SK-MEL-5 (cell line): ENCODE data around the gene XAGE1A. TPM values are rescaled to one million over a fixed set of nuclear protein-coding genes. Genes with fewer than 3 reads are reported as not detected.
"Not testable (repeated sequence)": the region's sequence is repeated elsewhere in the genome, so short reads cannot be mapped to it uniquely, and the experiment has no call there.

Experiments used
- DNase-seq: peaks from one replicate; pipeline ENCODE4 v3.0.0-alpha.2; 2016; ENCODE audit warnings: low read depth, low spot score
- in situ Hi-C: cut with HindIII; loops from 2 replicates; pipeline ENCODE4 v1.10.0; 2016; ENCODE audit warnings: low sequenced_read_pairs, high pct_unique_total_duplicates, low pct_unique_long_range_greater_than_20kb
- polyA plus RNA-seq, 2 experiments: library from polyadenylated mRNA; depleted of rRNA; stranded (reverse); fragments of >200 nt; gene quantifications; 2 replicates each; pipeline ENCODE4 v1.2.3, GENCODE V29; 2015
- total RNA-seq: library from RNA; depleted of rRNA; stranded (reverse); fragments of >200 nt; shearing (Covaris generic); gene quantifications from 2 replicates; pipeline ENCODE4 v1.2.3, GENCODE V29; 2014; rRNA removed

XAGE1A gene, protein sequence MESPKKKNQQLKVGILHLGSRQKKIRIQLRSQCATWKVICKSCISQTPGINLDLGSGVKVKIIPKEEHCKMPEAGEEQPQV
- total RNA-seq, result 17.0 TPM in 1 of 2 replicates, not detected in the other
- 6.8 and 8.0 TPM in 2 replicates for polyA plus RNA-seq (2015; cell fraction: cytosol; rRNA removed)
- not detected in 2 replicates for polyA plus RNA-seq (2015; cell fraction: nucleus; rRNA removed)

DNA sequence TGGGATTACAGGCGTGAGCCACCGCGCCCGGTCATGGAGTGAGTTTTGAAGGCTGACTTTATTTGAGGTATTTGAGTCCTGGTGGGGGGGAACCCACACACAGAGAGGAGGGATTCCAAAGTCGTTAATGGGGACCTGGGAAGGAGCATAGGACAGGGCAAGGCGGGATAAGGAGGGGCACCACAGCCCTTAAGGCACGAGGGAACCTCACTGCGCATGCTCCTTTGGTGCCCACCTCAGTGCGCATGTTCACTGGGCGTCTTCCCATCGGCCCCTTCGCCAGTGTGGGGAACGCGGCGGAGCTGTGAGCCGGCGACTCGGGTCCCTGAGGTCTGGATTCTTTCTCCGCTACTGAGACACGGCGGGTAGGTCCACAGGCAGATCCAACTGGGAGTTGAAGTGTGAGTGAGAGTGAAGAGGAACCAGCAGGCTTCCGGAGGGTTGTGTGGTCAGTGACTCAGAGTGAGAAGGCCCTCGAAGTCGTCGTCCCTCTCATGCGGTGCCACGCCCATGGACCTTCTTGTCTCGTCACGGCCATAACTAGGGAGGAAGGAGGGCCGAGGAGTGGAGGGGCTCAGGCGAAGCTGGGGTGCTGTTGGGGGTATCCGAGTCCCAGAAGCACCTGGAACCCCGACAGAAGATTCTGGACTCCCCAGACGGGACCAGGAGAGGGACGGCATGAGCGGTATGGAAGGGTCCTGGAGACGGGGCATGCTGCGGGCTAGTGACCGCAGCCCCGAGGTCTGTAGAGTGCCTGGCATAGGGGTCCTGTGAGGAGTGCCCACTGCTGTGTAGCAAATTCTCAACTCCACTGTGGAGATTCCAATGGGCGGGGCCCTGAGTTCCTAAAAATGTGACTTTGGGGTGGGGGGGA lies at the start of gene XAGE1A:
Gene XAGE1A (plus strand): TSS at position 264 of the 874 bp plus-strand sequence. CDS start 1,554 bp downstream, outside the sequence.
- in situ Hi-C loops, DNase-seq: not testable (repeated sequence)

DNA sequence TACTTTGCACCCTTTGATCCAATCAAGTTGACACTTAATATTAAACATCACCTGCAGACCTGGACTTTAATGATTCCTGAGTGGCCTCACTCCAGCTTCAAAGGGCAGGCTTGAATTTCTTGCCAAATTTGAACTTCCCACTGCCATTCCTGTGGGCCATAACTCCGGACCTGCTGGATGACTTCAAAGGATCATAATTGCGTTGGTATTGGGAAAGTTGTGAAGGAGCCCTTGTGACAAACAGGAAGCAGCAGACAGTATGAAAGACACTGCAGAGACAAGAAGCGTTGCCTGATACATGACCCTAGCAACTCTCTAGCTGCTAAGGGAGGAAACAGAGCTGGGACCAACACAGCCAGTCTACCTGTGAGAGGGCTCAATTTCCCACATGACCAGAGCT lies 43.6 kb upstream of the XAGE1A start:
- DNase-seq, in situ Hi-C loops: not testable (repeated sequence)

DNA sequence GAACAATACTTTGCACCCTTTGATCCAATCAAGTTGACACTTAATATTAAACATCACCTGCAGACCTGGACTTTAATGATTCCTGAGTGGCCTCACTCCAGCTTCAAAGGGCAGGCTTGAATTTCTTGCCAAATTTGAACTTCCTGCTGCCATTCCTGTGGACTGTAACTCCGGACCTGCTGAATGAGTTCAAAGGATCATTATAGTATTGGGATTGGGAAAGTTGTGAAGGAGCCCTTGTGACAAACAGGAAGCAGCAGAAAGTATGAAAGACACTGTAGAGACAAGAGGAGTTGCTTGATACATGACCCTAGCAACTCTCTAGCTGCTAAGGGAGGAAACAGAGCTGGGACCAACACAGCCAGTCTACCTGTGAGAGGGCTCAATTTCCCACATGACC lies 24.3 kb upstream of the XAGE1A start:
- in situ Hi-C loops, result not testable (repeated sequence)
- peak; percentile 0 for DNase-seq

DNA sequence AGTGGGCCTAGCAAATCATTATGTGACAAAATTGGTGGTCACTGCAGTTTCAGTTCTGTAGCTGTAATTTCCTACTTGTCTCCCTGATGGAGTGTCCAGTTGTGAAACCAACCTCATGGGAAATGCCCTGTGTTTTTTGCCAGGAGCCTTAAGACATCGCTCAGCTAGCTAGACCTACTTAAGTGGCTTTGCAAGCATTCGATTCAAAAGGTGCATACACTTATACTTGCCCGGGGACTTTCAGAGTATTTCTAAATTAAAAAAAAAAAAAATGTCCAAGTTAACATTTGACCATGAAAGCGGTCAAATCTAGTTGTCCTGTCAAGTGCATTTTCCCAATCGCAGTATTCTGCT lies 788 bp downstream of the XAGE1A start:
- DNase-seq, in situ Hi-C loops: not testable (repeated sequence)

DNA sequence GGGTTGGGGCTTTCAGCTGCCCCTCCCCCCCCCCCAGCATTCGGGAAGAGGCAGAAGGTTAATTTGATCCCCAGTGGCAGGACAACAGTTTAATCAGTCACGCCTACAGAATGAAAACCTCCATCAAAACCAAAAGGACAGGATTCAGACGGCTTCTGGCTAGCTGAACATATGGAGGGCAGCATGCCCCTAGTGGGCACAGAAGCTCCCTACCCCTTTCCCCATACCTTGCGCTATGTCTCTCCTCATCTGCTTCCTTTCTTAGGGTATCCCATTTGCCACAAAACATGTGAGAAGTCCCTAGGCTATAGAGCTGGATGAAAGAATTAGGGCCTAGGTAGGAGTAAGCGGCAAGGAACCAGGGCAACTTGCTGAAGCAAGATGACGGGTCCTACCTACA lies 5.8 kb downstream of the XAGE1A start:
- in situ Hi-C loops, DNase-seq: not testable (repeated sequence)

DNA sequence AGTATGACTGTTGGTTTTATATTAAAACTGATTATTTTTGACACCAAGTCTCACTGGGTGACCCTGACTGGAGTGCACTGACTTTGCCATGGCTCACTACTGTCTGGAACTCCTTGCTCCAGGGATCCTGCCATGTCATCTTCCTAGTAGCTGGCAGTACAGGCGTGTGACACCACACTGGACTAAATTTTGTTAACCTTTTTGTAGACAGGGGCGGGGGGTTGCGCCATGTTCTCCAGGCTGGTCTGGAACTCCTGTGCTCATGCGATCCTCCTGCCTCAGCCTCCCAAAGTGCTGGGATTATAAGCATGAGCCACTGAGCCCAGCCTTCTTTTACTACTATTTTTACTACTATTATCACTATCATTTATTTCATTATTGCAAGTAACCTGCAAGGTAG lies 8.9 kb downstream of the XAGE1A start:
- in situ Hi-C loops, result no loop called here
- no peak for DNase-seq

DNA sequence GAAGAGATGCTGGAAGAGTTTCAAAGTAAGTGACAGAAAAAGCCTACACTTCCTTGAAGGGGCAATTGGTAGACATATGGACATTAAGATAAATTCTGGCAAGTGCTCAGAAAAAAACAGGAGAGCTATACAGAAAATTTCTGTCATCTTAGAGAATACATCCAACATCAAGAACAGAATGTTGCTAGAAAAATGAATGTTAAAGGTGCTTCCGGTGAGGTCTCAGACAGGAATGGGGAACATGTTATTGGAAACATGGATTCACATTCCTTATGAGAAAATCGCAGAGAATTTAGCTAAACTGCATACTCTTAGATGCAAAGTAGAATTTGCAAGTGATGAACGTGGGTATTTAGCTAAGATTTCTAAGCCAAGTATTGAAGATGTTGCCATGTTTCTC lies 11.7 kb downstream of the XAGE1A start:
- in situ Hi-C loops, result no loop called here
- DNase-seq, result no peak

DNA sequence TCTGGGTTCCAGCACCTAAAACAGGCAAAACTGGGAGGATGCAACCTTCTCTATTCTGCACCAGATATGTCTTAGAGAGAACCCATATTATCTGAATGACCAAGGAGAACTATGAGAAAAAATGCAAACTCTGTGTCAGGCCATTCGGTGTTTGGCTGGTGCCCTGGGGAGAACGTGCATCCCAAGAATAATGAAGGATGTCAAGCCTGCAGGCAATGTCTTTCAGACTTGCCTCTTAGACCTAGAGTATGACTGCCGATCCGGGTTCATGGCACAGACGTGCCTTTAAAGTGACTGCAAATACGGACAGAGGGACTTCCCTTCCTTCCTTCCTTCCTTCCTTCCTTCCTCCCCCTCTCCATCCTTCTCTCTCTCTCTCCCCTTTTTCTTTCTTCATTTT lies 14.3 kb downstream of the XAGE1A start:
- no peak for DNase-seq
- in situ Hi-C loops, result no loop called here

DNA sequence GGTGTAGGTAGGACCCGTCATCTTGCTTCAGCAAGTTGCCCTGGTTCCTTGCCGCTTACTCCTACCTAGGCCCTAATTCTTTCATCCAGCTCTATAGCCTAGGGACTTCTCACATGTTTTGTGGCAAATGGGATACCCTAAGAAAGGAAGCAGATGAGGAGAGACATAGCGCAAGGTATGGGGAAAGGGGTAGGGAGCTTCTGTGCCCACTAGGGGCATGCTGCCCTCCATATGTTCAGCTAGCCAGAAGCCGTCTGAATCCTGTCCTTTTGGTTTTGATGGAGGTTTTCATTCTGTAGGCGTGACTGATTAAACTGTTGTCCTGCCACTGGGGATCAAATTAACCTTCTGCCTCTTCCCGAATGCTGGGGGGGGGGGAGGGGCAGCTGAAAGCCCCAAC lies 15.5 kb downstream of the XAGE1A start:
- in situ Hi-C loops, DNase-seq: not testable (repeated sequence)

DNA sequence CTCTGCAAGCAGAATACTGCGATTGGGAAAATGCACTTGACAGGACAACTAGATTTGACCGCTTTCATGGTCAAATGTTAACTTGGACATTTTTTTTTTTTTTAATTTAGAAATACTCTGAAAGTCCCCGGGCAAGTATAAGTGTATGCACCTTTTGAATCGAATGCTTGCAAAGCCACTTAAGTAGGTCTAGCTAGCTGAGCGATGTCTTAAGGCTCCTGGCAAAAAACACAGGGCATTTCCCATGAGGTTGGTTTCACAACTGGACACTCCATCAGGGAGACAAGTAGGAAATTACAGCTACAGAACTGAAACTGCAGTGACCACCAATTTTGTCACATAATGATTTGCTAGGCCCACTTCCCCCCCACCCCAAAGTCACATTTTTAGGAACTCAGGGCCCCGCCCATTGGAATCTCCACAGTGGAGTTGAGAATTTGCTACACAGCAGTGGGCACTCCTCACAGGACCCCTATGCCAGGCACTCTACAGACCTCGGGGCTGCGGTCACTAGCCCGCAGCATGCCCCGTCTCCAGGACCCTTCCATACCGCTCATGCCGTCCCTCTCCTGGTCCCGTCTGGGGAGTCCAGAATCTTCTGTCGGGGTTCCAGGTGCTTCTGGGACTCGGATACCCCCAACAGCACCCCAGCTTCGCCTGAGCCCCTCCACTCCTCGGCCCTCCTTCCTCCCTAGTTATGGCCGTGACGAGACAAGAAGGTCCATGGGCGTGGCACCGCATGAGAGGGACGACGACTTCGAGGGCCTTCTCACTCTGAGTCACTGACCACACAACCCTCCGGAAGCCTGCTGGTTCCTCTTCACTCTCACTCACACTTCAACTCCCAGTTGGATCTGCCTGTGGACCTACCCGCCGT lies 20.7 kb downstream of the XAGE1A start:
- DNase-seq, in situ Hi-C loops: not testable (repeated sequence)

DNA sequence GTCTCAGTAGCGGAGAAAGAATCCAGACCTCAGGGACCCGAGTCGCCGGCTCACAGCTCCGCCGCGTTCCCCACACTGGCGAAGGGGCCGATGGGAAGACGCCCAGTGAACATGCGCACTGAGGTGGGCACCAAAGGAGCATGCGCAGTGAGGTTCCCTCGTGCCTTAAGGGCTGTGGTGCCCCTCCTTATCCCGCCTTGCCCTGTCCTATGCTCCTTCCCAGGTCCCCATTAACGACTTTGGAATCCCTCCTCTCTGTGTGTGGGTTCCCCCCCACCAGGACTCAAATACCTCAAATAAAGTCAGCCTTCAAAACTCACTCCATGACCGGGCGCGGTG lies 21.3 kb downstream of the XAGE1A start, which contains the start of gene XAGE1B:
Gene XAGE1B (minus strand): TSS at position 77 of the 339 bp plus-strand sequence. CDS start 1,536 bp downstream, outside the sequence.
- DNase-seq, in situ Hi-C loops: not testable (repeated sequence)

DNA sequence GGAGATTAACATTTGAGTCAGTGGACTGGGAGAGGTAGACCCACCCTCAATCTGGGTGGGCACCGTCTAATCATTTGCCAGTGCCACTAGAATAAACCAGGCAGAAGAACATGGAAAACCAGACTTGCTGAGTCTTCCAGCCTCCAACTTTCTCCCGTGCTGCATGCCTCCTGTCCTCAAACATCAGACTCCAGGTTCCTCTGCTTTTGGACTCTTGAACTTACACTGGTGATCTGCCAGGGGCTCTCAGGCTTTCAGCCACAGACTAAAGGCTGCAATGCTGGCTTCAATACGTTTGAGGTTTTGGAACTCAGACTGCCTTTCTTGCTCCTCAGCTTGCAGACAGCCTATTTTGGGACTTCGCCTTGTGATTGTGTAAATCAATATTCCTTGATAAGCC lies 45.4 kb downstream of the XAGE1A start:
- in situ Hi-C loops, DNase-seq: not testable (repeated sequence)

DNA sequence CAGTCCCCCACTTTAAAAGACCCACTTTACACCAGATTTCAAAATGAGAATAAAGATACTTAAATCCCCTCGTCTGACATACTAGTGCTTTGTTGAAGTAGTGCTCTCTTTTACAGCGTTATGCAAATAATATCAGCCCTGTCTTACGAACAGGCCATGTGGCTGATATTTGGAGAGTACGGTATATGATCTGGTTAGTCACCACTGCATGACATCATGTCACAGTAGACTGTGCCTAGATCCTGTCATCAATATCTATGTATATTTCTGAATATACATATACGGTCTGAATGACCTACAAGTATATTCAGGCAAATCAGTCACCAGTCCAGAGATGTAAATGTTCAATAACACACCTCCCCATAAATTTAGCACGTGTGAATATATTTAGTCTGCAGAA lies 46.7 kb downstream of the XAGE1A start:
- in situ Hi-C loops, result no loop called here
- DNase-seq, result no peak

DNA sequence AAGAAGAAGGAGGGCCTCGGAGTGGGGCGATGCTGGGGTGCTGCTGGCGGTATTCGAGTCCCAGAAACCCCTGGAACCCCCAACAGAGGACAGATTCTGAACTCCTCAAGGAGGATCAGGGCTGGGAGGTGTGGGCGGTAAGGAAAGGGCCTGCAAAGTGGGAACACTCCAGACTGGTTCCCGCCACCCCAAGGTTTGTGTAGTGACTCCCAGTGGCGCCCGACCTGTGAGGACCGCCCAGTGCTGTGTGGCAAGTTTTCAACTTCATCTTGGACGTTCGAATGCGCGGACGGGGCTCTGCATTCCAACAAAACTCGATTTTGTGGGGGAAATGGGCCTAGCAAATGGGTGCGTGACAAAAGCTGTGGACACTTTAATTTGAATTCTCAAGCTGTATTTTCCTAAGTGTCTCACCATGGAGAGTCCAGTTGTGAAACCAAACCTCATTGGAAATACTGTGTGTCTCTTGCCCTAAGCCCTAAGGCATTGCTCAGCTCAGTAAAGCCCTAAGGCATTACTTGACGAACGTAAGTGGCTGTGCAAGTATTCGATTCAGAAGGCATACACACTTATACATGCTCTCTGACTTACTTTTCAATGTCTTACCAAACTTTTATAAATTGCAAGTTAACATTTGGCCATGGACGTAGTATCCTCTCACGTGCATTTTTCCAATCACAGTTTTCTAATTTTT lies 48.7 kb downstream of the XAGE1A start:
- in situ Hi-C loops, result no loop called here
- no peak for DNase-seq

DNA sequence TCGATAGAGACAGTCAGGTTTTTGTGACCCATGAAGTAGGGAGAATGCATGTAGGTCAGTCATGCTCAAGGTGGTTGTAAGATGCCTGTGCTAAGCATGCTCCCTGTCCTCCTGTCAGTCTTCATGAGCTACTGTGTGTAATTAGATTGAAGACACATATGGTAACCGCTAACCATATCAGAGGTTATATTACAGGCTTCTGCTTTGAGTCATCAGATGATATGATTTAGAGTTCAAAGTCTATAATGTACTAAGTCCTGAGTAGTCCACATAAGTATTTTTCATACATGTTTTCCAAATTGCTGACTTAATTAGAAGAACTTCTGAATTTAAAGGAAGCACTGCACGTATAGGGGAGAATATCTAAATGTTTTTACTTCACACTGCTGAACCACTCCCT lies 53.2 kb downstream of the XAGE1A start:
- DNase-seq, in situ Hi-C loops: not testable (repeated sequence)
